ENCODE measurements around the gene PDE3B.

DNA sequence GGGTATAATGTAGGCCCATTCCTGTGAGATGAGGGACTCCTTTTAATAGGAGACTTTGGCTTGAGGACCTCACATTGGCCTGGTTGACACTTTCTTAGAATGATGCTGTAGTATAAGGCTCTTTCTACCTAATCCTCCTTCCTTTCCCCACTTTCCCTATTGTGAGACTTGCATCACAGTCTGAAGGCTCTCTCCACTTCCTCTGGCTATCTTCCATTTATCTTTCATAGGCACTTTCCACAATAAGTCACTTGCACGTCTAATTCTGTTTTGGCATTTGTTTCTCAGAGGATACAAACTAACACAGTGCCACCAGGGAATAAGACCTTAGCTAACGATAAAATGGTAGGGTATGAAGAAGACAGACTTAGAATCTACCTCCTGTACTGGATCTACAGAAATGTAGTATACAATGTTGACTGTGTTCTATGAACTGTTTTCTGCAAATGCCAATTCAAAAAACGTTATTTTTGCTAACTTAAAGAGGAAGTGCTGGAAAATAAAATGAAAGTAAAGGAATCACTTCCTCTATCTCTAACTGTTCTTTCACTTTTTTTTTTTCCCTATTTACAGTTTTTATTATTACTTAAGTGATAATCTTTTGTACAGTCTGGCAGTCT lies 17.9 kb upstream of the PDE3B start:
- TF ChIP-seq, protein P1, sequence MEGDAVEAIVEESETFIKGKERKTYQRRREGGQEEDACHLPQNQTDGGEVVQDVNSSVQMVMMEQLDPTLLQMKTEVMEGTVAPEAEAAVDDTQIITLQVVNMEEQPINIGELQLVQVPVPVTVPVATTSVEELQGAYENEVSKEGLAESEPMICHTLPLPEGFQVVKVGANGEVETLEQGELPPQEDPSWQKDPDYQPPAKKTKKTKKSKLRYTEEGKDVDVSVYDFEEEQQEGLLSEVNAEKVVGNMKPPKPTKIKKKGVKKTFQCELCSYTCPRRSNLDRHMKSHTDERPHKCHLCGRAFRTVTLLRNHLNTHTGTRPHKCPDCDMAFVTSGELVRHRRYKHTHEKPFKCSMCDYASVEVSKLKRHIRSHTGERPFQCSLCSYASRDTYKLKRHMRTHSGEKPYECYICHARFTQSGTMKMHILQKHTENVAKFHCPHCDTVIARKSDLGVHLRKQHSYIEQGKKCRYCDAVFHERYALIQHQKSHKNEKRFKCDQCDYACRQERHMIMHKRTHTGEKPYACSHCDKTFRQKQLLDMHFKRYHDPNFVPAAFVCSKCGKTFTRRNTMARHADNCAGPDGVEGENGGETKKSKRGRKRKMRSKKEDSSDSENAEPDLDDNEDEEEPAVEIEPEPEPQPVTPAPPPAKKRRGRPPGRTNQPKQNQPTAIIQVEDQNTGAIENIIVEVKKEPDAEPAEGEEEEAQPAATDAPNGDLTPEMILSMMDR (IDR thresholded peaks at IDR 0.05), result no peak
- no peak for TF ChIP-seq POLR2A (IDR thresholded peaks at IDR 0.05)

Measured in adrenal gland (tissue), 5 donors.